GM21526 (cell line): Measurements from ENCODE around the gene PML.
"Not testable (repeated sequence)": the region's sequence is repeated elsewhere in the genome, so short reads cannot be mapped to it uniquely, and the experiment has no call there.

Source experiments
- ATAC-seq: cut with Tn5 transposase; IDR thresholded peaks from one replicate; pipeline ENCODE4 v1.9.1; 2021; ENCODE audit warnings: moderate library complexity; ENCODE audit not compliant: unreplicated experiment, low FRiP score

Gene PML

DNA sequence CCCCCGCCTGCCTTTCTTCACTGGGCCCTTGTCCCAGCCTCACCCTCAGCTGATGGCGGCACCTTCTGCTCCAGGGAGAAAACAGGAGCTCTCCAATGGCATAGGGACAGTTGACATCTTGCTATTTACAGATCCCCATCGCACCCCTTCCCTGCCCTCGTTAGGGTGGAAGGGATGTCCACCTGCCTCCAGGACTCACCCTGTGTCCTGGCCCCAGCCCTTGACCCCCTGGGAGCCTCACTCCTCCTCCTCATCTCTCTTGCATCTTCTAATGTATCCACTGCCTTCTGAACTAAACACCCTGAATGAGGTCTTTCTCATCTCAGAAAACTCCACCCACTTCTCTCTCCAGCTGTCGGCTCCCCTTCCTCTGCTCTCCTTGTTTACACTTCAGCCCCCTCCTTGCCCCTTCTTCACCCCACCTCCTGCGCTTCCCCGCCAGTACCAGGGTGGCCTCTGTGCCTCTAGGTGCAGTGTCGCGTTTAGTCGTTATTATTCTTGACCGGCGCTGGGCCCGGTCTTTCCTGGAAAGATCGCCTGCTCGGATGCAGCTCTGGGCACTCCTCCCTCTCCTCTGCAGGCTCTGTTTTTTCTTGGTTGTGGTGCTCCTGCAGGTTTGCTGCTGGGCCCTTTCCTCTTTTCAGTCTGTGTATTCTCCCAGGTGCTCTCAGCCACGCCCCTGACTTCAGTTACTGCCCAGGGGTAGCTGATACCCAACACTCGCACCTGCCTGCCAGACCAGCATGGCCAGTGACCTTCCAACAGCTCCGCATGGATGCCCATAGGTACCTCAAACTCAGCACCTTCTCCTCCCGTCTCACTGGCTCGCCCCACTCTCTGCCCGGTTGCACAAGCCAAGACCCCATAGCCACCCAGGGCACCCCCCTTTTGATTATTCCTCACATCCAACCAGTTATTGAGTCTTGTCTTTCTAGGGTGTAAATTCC is 42.9 kb downstream of the PML start:
- no peak for ATAC-seq

DNA sequence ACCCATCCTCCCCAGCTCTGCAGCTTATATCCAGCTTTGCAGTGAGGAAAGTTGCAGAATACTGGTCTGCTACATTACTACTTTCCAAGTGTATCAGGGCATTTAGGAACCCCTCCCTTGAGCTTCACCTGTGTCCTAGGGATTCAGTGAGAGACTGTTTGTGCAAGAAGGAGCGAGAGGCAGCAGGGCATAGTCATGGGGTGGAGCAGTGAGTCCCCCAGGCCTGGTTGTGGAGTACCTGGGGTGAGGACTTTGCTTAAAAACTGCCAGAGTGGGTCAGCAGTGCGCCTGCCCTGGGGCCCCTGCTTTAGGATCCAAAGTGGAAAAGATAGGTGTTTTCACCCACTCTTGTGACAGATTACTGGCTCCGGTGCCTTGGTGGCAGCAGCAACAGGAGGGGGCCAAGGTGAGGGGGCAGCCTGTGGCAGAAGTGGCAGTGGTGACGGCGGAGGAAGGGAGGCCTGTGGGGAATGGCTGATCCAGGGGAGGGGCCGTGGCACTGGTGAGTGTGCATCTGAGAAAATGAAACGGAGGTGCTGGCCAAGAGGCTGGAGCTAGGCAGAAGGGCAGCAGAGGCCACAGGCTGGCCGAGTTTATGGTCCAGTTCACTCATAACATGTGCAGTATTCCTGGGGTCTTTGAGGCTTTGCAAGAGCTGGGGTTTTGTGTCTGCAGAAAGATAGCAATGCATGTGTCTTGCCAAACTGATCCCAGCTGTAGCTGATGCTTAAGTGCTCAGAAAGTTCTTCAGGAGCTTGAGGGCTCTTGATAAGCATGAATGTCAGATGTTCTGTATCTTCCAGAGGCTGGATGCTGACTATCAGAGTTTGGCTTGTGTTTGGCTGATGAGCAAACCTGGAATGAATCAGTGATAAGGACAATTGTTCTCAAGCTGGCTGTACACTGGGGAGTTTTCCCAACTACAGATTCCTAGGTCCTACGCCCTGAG is 44.5 kb downstream of the PML start:
- ATAC-seq, result no peak

DNA sequence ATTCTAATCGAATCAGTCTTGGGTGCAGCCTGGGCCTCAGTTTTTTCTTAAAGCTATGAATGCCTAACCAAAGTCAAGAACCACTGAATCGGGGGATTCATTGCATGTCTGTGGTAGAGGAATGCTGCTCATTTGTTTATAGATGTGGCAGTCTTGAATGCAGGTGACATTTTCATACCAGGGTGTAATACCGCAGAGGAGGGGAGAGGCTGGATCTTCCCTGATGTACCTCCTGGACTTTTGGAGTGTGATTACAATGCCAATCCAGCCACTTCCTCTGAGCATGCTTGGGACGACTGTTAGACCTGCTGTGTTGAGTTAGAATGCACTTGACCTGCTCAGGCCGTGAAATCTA is 45.1 kb downstream of the PML start:
- ATAC-seq, result no peak

DNA sequence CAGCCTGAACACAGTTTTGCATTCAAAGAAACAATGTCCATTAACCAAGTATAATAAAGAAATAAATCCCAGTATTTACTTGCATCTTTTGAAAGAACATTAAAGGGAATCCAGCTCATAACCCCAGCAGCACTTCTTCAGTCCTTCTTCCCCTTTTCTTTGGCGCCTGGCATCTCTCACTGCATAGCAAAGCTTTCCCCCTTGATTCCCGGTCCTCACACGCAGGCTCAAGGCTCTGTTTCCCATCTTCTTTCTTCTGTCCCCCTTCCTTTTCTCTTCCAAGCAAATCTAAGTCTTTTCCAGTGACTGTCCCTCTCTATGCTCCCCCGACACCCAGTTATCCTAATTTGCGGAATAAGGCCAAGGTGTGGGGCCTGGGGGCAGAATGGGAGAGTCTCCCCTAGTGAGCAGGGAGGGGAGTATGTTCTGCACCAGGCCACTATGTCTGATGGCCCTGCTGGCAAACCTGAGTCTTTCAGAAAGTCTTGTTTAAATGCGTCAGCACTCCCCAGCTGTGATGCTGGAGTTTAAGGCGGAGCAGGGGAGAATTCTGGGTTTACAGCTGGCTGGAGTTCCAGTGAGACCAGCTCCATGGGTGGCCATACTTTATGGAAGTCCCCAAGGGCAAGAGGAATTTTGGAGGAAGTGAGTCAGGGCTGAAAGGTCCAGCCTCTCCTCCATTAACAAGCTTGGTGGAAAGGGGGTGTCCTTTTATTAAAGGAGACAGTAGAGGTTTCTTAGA is 45.8 kb downstream of the PML start:
- no peak for ATAC-seq

GRCh38 chr15:74041311-74041756 is 46.8 kb downstream of the PML start:
- ATAC-seq, result no peak

GRCh38 chr15:74041777-74042435 is 47.4 kb downstream of the PML start:
- ATAC-seq, result no peak

GRCh38 chr15:74042603-74043424 is 48.3 kb downstream of the PML start:
- no peak for ATAC-seq

GRCh38 chr15:74043425-74044266 is 49.1 kb downstream of the PML start:
- no peak for ATAC-seq

- ATAC-seq, result no peak
Measured at GRCh38 chr15:74044267-74045110, 50.0 kb downstream of the PML start.

GRCh38 chr15:74045184-74045583 is 50.7 kb downstream of the PML start:
- ATAC-seq, result no peak

- ATAC-seq, result no peak
Measured at GRCh38 chr15:74045636-74046274, 51.2 kb downstream of the PML start.

DNA sequence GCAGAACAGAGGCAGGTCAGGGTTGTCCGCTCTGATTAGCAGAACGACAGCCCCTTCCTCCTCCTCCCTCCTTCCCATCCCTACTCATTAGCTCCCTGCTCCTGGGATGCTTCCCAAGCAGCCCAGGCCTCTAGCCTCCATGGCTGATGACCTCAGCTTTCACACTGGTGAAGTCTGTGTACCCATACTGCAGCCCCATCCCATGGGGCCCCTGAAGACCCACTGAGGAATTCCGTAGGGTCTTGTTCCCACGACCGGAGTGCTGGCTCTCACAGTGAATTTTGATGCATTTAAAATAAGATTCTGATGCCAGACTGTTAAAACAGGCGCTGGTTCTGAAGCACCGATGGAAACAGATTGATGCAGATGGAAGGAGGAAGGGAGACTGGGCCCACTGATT is 51.8 kb downstream of the PML start:
- no peak for ATAC-seq

GRCh38 chr15:74050127-74050526 is 55.6 kb downstream of the PML start:
- no peak for ATAC-seq

DNA sequence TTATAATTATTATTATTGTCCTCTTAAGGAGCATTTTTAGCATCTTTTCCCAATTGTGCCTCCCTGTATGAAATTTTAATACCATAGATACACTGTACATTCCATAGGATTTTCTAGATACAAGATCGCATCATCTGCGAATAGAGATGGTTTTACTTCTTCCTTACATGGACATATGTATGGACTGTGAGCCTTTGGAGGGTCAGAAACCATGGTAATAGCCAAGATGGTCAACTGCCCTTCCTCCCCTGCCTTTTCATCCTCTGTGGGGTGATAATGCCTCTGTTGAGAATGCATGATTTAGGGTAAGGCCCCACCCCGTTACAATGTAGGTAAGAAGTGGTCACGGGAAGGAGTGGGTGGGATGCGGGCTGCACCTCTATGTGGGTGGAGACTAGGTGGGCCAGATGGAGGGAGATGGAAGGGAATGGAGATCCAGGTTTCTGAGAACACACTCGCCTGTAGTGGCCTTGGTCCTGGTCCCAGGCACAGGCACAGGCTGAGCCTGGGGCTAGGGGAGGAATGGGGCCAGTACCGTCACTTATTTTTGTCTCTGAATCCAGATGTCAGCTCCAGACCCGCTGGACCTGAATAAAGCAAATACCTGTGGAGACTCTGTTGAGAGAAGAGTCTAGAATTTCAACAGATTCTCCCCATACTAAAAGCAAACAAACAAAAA is 56.2 kb downstream of the PML start:
- ATAC-seq, result no peak

GRCh38 chr15:74052271-74053260 is 58.0 kb downstream of the PML start:
- ATAC-seq, result not testable (repeated sequence)
